KG1 (cell line): Measurements from ENCODE around the gene UMOD.

Experiments
- DNase-seq: peaks from one replicate; lab custom pipeline; 2025; lab: John Stamatoyannopoulos, UW

Gene UMOD

GRCh38 chr16:20364051-20364450 lies 11.5 kb upstream of the UMOD start:
- no peak for DNase-seq

DNA sequence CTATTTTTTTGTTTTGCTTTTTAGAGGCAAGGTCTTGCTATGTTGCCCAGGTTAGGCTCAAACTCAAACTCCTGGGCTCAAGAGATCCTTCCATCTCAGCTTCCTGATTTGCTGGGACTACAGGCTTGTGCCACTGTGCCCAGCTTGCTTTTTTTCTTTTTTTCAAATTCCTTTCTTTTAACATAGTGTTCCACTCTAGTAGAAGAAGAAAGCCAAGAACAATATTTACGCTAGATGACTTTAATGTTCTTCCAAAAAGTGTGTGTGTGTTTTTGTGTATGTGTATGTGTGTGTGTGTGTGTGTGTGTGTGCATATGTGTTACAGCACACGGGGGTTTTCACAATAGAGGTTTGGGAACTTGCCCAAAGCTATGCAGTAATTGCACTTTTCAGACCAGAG lies 10.7 kb upstream of the UMOD start:
- DNase-seq: no peak

GRCh38 chr16:20359997-20360396 lies 7.5 kb upstream of the UMOD start:
- DNase-seq: no peak

DNA sequence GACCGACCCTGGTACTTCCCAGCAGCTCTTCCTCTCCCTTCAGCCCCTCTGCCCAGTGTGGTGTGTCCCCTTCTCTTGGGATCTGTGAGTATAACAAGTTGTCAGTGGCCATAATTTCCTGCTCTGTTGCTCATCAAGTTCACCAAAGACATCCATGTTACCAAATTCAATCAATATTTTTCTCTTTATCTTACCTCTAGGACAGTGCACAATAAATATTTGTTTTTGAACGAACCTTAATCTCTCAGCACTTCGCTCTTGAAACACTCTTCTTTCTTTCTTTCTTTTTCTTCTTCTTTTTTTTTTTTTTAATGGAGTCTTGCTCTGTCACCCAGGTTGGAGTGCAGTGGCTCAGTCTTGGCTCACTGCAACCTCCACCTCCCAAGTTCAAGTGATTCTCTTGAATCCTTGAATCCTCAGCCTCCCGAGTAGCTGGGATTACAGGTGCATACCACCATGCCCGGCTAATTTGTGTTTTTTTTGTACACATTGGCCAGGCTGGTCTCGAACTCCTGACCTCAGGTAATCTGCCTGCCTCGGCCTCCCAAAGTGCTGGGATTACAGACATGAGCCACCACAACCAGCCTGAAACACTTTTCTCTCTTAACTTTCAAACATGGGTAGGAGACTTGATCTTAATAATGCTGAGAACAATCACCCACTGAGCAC lies 2.7 kb upstream of the UMOD start:
- no peak for DNase-seq

DNA sequence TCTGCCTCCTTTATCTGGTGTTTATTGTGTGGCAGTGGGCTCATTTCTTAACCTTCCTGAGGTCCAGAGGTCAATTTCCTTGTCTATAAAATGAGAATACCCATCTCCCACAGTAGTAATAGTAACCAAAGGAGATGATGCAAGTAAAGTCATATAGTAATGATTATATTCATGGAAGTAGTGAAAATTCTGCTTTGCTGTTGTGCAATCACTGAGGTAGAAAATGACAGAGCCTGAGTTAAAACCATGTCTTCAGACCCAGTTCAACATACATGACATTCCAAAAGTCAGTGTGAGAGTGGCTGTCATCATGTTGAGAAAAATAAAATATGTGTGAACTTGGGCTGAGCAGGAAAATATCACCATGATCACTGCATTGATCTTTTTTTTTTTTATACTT lies 864 bp upstream of the UMOD start:
- no peak for DNase-seq

DNA sequence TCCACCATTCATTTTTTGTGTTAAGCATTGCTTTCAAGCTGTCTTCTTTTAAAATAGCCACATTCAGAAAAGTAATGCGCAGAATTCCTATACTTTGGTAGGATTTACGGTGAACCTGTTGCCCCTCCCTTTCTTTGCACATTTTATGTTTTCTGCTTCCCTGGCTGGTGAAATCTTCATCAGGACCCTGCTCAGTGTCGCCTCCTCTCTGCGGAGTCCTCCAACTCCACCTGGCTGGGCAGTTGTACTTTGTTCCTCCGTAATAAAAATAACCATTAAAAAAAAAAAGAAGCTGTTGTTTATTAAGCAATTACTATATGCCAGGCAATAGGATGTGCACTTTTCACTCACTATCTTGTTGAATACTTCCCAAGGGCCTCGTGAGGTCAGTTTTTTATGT lies 2.9 kb downstream of the UMOD start:
- no peak for DNase-seq

GRCh38 chr16:20348365-20349185 lies 3.9 kb downstream of the UMOD start:
- DNase-seq: no peak

GRCh38 chr16:20347666-20348364 lies 4.7 kb downstream of the UMOD start:
- DNase-seq: no peak

- no peak for DNase-seq
Measured at GRCh38 chr16:20344611-20345010, 7.9 kb downstream of the UMOD start.

GRCh38 chr16:20339744-20340143 lies 12.8 kb downstream of the UMOD start:
- DNase-seq: no peak

GRCh38 chr16:20336955-20337354 lies 15.6 kb downstream of the UMOD start:
- no peak for DNase-seq

GRCh38 chr16:20334396-20334795 lies 18.1 kb downstream of the UMOD start:
- no peak for DNase-seq

- DNase-seq: no peak
Measured at GRCh38 chr16:20333120-20333519, 19.4 kb downstream of the UMOD start.

GRCh38 chr16:20332411-20332810 lies 20.1 kb downstream of the UMOD start:
- DNase-seq: no peak

DNA sequence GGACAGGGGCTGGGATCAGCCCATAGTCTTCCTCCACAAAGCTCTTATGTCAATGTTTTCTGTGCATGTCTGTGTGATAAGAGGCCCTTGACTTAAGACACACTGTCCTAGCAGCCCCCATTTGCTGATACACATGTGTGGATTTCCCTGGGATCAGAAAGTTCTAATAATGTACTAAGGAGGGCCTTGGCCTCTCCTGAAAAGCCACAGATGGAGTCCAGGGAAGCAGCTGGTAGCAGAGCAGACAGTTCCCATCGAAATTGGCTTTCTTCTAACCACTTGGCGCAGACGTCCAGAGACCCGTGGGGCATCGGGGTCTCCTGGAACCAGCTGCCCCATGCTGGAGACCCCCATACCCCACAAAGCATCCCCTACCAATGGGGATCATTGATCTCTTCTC lies 20.9 kb downstream of the UMOD start:
- DNase-seq: no peak

DNA sequence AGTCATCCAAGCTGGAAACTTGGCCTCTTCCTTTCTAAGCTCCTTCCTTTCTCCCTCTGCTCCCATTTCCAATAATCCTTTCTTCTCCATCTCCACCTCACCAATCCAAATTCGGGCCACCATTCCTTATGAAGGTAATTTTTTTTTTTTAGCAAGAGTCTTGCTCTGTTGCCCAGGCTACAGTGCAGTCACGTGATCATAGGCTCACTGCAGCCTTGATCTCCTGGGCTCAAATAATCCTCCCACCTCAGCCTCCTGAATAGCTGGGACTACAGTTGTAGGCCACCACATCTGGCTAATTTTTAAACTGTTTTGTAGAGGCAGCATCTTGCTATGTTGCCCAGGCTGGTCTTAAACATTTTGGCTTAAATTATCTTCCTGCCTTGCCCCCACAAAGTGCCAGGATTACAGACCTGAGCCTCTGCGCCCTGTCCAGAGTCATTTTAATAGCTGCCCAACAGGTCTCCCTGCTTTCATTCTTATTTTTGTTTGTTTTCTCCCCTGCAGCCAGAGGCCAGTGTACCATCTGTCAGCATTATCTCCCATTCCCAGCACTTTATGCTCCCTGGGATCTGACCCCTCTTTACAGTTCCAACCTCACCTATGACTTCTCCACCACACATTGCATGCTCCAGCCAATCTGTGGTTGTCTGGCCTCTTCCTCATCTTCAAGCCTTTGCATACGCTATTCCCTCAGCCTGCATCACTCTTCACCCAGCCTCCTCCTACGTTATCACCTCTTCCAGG lies 22.9 kb downstream of the UMOD start:
- no peak for DNase-seq

GRCh38 chr16:20327444-20328041 lies 25.0 kb downstream of the UMOD start, which contains the start of gene GP2:
Gene GP2, minus strand, starts transcription at chr16:20327513. Its CDS starts 1,082 bp downstream, at chr16:20326431.
- no peak for DNase-seq

GRCh38 chr16:20326321-20326720 lies 26.2 kb downstream of the UMOD start:
- no peak for DNase-seq

- DNase-seq: no peak
Measured at GRCh38 chr16:20325005-20325404, 27.5 kb downstream of the UMOD start.

DNA sequence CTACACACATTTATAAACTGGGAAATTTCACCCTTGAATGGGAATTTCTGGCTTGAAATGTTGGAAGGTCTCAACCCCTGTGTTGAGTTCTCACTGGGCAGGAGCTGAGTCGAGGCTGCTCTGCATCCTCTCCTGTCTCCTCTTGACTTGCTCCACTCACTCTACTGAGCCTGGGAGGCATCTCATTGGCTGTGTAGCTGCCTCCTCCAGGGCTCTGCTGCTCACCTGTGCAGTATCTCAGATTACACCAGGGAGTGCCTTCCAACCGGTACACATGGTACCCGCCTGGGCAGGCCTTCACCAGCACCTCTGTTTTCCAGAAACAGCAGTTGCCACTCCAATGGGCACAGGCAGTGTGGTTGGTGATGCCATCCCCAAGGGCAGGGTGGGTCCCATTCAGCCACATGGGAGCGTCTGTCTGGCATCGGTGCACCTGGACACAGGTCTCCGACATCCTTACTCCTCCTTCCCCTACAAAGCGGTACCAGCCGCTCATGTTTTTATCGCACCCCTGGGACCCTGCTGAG lies 28.9 kb downstream of the UMOD start:
- no peak for DNase-seq

- no peak for DNase-seq
Measured at GRCh38 chr16:20322696-20323095, 29.8 kb downstream of the UMOD start.

GRCh38 chr16:20321671-20322070 lies 30.8 kb downstream of the UMOD start:
- DNase-seq: no peak
